GM21825 (cell line): ENCODE measurements around the gene UBE2O.
A peak's percentile ranks its signal among the peaks of the same experiment; 100 is the strongest.
"Not testable (repeated sequence)": the region's sequence is repeated elsewhere in the genome, so short reads cannot be mapped to it uniquely, and the experiment has no call there.

ENCODE experiments used
- ATAC-seq: cut with Tn5 transposase; IDR thresholded peaks from one replicate; pipeline ENCODE4 v1.9.1; 2021; ENCODE audit warnings: mild to moderate bottlenecking, moderate library complexity; ENCODE audit not compliant: unreplicated experiment

The UBE2O gene

DNA sequence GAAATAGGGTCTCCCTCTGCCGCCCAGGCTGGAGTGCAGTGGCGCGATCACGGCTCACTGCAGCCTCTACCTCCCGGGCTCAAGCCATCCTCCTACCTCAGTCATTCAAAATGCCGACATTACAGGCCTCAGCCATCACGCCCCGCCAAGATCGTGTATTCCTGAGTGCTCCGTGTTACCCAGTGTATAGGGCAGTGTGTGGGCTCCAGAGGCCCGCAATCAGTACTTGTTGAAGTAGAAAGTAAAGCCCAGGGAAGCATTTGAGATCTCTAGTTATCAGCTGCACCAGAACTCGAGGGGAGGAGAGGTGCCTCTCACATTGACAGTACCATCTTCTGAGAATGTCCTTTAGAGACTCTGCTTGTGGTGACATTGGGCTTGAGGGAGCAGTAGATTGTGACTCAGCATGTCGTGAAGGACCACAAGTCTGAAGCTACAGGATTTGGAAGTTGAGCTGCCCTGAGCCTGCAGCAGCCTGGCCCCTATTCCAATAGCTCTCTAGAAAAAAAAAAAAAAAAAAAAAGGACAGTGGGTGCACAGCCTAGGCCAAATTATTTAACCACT is 98.1 kb downstream of the UBE2O start:
- ATAC-seq: no peak

GRCh38 chr17:76354317-76354729 is 98.6 kb downstream of the UBE2O start:
- ATAC-seq: no peak

GRCh38 chr17:76353599-76354316 is 99.2 kb downstream of the UBE2O start, which contains the start of gene PRPSAP1:
Gene PRPSAP1, minus strand, starts transcription at chr17:76353916. Its CDS starts 213 bp downstream, at chr17:76353703.
- peak; percentile 85 for ATAC-seq

GRCh38 chr17:76353004-76353598 is 99.9 kb downstream of the UBE2O start:
- peak; percentile 6 for ATAC-seq

DNA sequence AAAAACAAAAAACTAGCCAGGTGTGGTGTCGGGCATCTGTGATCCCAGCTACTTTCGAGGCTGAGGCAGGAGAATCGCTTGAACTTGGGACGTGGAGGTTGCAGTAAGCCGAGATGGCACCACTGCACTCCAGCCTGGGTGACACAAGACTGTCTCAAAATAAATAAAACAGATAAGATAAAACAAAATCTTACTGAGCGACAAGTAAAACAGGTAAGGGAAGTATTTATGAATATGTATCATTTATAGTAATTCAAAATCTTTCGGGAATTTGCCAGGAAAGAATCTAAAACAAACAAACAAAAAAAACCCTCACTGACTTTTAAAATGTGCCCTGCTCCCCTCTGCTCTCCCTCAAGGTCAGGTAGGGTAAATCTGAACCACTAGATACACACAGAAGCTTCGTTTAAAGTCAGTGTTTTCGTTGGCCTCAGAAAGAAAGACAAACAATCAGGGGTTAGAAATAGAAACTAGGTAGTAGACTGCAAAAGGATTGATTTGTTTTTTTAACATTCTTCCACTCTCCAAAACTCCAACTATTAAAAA is 101.4 kb downstream of the UBE2O start:
- no peak for ATAC-seq

DNA sequence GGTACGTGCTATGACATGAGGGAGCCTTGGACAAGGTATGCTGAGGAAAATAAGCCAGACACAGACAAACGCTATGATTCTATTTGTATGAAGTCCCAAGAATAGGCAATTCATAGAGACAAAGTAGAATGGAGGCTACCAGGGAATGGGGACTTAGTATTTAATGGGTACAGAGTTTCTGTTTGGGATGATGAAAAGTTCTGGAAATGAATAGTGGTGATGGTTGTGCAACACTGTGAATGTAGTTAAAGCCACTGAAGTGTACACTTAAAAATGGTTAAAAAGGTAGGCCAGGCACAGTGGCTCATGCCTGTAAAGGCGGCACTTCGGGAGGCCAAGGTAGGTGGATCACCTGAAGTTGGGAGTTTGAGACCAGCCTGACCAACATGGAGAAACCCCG is 102.5 kb downstream of the UBE2O start:
- no peak for ATAC-seq

DNA sequence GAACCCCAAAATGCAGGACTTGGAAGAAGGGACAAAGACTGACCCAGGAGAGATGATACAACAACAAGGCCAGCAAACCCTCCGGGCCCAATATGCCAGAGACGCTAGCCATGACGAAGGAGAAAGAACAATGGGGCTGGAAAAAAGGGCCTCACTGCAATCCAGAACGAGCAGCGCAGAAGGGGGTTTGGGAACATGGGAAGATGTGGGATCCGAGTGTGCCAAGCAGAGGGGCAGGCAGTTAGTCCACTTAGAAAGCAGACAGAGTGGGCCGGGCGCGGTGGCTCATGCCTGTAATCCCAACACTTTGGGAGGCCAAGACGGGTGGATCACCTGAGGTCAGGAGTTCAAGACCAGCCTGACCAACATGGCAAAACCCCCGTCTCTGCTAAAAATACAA is 106.0 kb downstream of the UBE2O start:
- not testable (repeated sequence) for ATAC-seq

DNA sequence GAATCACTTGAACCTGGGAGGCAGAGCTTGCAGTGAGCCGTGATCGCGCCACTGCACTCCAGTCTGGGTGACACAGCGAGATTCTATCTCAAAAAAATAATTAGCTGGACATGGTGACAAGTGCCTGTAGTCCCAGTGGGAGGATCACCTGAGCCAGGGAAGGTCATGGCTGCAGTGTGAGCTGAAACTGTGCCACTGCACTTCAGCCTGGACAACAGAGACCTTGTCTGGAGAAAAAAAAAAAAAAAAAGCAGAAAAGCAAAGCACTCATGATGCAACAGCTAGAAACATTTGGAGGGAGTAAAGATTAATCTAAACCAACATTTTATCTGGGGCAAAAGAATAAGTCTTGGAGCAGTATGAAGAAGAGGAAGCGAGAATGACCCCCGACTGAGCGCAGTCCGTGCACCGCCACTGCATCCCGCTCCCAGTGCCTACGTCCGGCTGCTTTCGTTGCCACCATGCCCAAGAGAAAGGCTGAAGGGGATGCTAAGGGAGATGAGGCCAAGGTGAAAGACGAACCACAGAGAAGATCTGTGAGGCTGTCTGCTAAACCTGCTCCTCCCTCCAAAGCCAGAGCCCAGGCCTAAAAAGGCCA is 107.5 kb downstream of the UBE2O start:
- no peak for ATAC-seq

DNA sequence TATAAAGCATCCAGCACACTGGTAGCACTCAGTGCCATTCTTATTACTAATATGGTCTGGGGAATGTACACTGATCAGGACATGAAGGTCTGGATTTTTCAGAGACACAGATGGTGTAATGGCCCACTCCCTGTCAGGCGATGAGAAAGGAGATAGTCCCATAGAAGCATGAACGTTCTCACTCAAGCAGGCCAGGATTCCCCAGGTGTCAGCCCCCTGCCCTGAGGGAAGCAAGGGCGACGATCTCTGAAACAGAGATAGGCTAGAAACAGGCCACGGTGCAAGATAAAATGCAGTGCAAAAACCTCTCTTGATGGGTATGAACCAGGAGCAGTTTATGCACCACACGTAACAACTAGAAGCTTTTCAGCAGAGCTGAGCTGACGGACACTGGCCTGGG is 109.8 kb downstream of the UBE2O start:
- no peak for ATAC-seq

DNA sequence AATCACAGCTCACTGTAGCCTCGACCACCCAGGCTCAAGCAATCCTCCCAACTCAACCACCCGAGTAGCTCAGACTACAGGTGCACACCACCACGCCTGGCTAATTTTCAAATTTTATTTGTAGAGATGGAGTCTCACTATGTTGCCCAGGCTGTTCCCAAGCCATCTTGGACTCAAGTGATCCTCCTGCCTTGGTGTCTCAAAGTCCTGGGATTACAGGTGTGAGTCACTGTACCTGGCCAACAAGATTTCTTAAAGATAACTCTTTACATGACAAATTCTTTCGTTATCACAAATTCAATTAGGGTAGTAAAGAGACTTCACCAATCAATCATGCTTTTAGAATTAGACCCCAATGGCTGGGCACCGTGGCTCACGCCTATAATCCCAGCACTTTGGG is 111.7 kb downstream of the UBE2O start:
- no peak for ATAC-seq
